ENCODE data around the gene FIGNL1.
"Not testable (repeated sequence)": the region's sequence is repeated elsewhere in the genome, so short reads cannot be mapped to it uniquely, and the experiment has no call there.

Gene FIGNL1

GRCh38 chr7:50470250-50471163, 20.4 kb upstream of the FIGNL1 start:
- DNase-seq (ENCODE audit: low spot score), result no peak

GRCh38 chr7:50469181-50469580, 19.0 kb upstream of the FIGNL1 start:
- no peak for DNase-seq (ENCODE audit: low spot score)

GRCh38 chr7:50467817-50468610, 17.9 kb upstream of the FIGNL1 start:
- DNase-seq (ENCODE audit: low spot score), result peak; percentile 62

- no peak for DNase-seq (ENCODE audit: low spot score)
Measured at GRCh38 chr7:50466815-50467585, 16.9 kb upstream of the FIGNL1 start.

GRCh38 chr7:50463035-50463434, 12.9 kb upstream of the FIGNL1 start:
- no peak for DNase-seq (ENCODE audit: low spot score)

GRCh38 chr7:50462361-50462760, 12.2 kb upstream of the FIGNL1 start:
- DNase-seq (ENCODE audit: low spot score), result no peak

- no peak for DNase-seq (ENCODE audit: low spot score)
Measured at GRCh38 chr7:50461695-50462094, 11.5 kb upstream of the FIGNL1 start.

- DNase-seq (ENCODE audit: low spot score), result not testable (repeated sequence)
Measured at GRCh38 chr7:50459183-50459582, 9.0 kb upstream of the FIGNL1 start.

- DNase-seq (ENCODE audit: low spot score), result not testable (repeated sequence)
Measured at GRCh38 chr7:50458651-50459050, 8.5 kb upstream of the FIGNL1 start.

- DNase-seq (ENCODE audit: low spot score), result no peak
Measured at GRCh38 chr7:50456371-50457123, 6.4 kb upstream of the FIGNL1 start.

GRCh38 chr7:50455658-50456057, 5.5 kb upstream of the FIGNL1 start:
- no peak for DNase-seq (ENCODE audit: low spot score)

GRCh38 chr7:50454968-50455367, 4.8 kb upstream of the FIGNL1 start:
- DNase-seq (ENCODE audit: low spot score), result no peak

- no peak for DNase-seq (ENCODE audit: low spot score)
Measured at GRCh38 chr7:50450590-50451032, 461 bp upstream of the FIGNL1 start.

- no peak for DNase-seq (ENCODE audit: low spot score)
Measured at GRCh38 chr7:50449501-50449880, 659 bp downstream of the FIGNL1 start.

GRCh38 chr7:50448823-50449222, 1.3 kb downstream of the FIGNL1 start:
- DNase-seq (ENCODE audit: low spot score), result no peak

- peak; percentile 61 for DNase-seq (ENCODE audit: low spot score)
Measured at GRCh38 chr7:50446542-50446960, 3.6 kb downstream of the FIGNL1 start.

- DNase-seq (ENCODE audit: low spot score), result peak; percentile 50
Measured at GRCh38 chr7:50436133-50436806, 13.9 kb downstream of the FIGNL1 start.

- no peak for DNase-seq (ENCODE audit: low spot score)
Measured at GRCh38 chr7:50431722-50432305, 18.3 kb downstream of the FIGNL1 start.

GRCh38 chr7:50431316-50431715, 18.8 kb downstream of the FIGNL1 start:
- DNase-seq (ENCODE audit: low spot score), result no peak

GRCh38 chr7:50428911-50429310, 21.2 kb downstream of the FIGNL1 start:
- no peak for DNase-seq (ENCODE audit: low spot score)

Data from kidney capillary endothelial cell (primary cell).